Spleen (tissue), 13 donors: ENCODE results near the gene SPANXN2. TPM values are rescaled to one million over a fixed set of nuclear protein-coding genes. Genes with fewer than 3 reads are reported as not detected.
"Not testable (repeated sequence)": the region's sequence is repeated elsewhere in the genome, so short reads cannot be mapped to it uniquely, and the experiment has no call there.

Experiments used
- DNase-seq: peaks from one replicate; pipeline ENCODE4 v3.0.0-alpha.2; 2020
- H3K27ac ChIP-seq, 8 donors: fragments of 200-600 bp; sonication (generic) in 7 of 8; 1 replicate in 4 of 8; 2 replicates in 4 of 8; pipeline versions ENCODE4 v1.5.0 to v1.8.0; 2016 to 2021; ENCODE audit warnings: inconsistent platforms in 4 of 8, mild to moderate bottlenecking in 4 of 8, moderate library complexity in 1 of 8
- H3K27me3 ChIP-seq, 7 donors: fragments of 200-600 bp; sonication (generic) in 6 of 7; replicated peaks in 1 of 7; 1 replicate in 4 of 7; 2 replicates in 3 of 7; pipeline versions ENCODE4 v1.5.0 to v1.8.0; 2016 to 2021; ENCODE audit warnings: inconsistent platforms in 3 of 7, mild to moderate bottlenecking in 1 of 7
- H3K36me3 ChIP-seq, 6 donors: fragments of 200-600 bp; sonication (generic) in 5 of 6; 1 replicate in 4 of 6; 2 replicates in 2 of 6; pipeline versions ENCODE4 v1.5.0 to v1.8.0; 2016 to 2021; ENCODE audit warnings: inconsistent platforms in 2 of 6
- H3K4me1 ChIP-seq, 6 donors: fragments of 200-600 bp; sonication (generic) in 5 of 6; 1 replicate in 3 of 6; 2 replicates in 3 of 6; pipeline versions ENCODE4 v1.5.0 to v1.8.0; 2016 to 2021; ENCODE audit warnings: inconsistent platforms in 3 of 6
- H3K4me3 ChIP-seq, 8 donors: fragments of 200-600 bp; sonication (generic) in 7 of 8; 1 replicate in 4 of 8; 2 replicates in 4 of 8; pipeline versions ENCODE4 v1.5.0 to v1.8.0; 2016 to 2021; ENCODE audit warnings: inconsistent platforms in 4 of 8, mild to moderate bottlenecking in 4 of 8, moderate library complexity in 2 of 8
- H3K9me3 ChIP-seq, 8 donors: fragments of 200-600 bp; sonication (generic) in 7 of 8; 1 replicate in 4 of 8; 2 replicates in 4 of 8; pipeline versions ENCODE4 v1.5.0 to v1.8.0; 2016 to 2021; ENCODE audit warnings: inconsistent platforms in 4 of 8
- CTCF ChIP-seq, 11 experiments: fragments of 200-600 bp in 7 of 11; fragments of 450-650 bp in 4 of 11; sonication (generic) in 4 of 11; IDR thresholded peaks in 8 of 11; conservative IDR thresholded peaks in 3 of 11; 1 replicate in 7 of 11; 2 replicates in 4 of 11; pipeline versions ENCODE4 v1.4.0 to v1.8.0; 2016 to 2021; ENCODE audit warnings: antibody characterized with exemption in 11 of 11, inconsistent platforms in 4 of 11, mild to moderate bottlenecking in 1 of 11
- POLR2A ChIP-seq, 3 donors: fragments of 450-650 bp; IDR thresholded peaks; one replicate each; pipeline ENCODE4 v1.5.1; 2017; ENCODE audit warnings: antibody characterized with exemption in 3 of 3, mild to moderate bottlenecking in 1 of 3
- POLR2AphosphoS5 ChIP-seq, 3 donors: sonication (generic); formaldehyde crosslinking; IDR thresholded peaks; one replicate each; pipeline ENCODE4 v1.5.1; 2017; ENCODE audit warnings: antibody characterized with exemption in 3 of 3
- WGBS, 5 donors: extraction: QIAGEN DNeasy Blood & Tissue Kit in 3 of 5; methylation state at CpG; one replicate each; pipeline versions ENCODE4 v1.1.5 to v1.1.7; 2013 to 2018; 5-methylcytosine and 5-hydroxymethylcytosine counted together
- intact Hi-C: fragments of 100-400 bp; cut with DNase I; formaldehyde crosslinking; loops from one replicate; pipeline ENCODE4 v1.15.0; 2023; ENCODE audit warnings: low total_unique reads
- long read RNA-seq, 2 donors: transcript quantifications; one replicate each; lab custom pipeline, GENCODE V29; 2026
- polyA plus RNA-seq, 3 donors: library from polyadenylated mRNA; stranded (reverse); fragments of 200-250 nt; gene quantifications; one replicate each; pipeline ENCODE4 v1.2.1, GENCODE V29; 2013
- total RNA-seq, 7 donors: library from RNA; depleted of rRNA in 3 of 7; stranded (reverse); fragments of >200 nt in 3 of 7; fragmentation: NEBNext Ultra II Directional in 4 of 7; extraction: Animal tissue kit (Norgen Biotek cat#: 25700) in 4 of 7; gene quantifications; one replicate each; pipeline versions ENCODE4 v1.1.0 to v1.2.1, GENCODE V29; 2016 to 2021
- donor health status: healthy with polysubstance abuse.
- donor health status: DM: no; HTN: no; CAD: no; lungs with moderate emphysema.
- donor health status: DM: no; HTN: no; CAD: no.
- donor health status: Bipolar disorder and iron deficiency.
- donor health status: healthy.
- donor health status: DM: no; HTN: no; CAD: no.
- donor health status: DM: yes; HTN: yes; CAD: no.

Gene SPANXN2
- total RNA-seq (not detected), polyA plus RNA-seq (not detected)
- long read RNA-seq, donor 1: 0 reads
- long read RNA-seq, donor 2: 0 reads

- H3K36me3 ChIP-seq, H3K4me1 ChIP-seq, intact Hi-C loops, H3K27me3 ChIP-seq, H3K27ac ChIP-seq, H3K9me3 ChIP-seq, DNase-seq, H3K4me3 ChIP-seq: not testable (repeated sequence)
- WGBS, 5 donors: 30 to 65% (median 52%) methylated on average over 2 of the region's 2 CpGs
These were observed at the start of gene SPANXN2 for GRCh38 chrX:143720652-143721051. Gene SPANXN2 (minus strand): TSS chrX:143720752. CDS start chrX:143720668, 84 bp downstream.

- Histone ChIP-seq H3K36me3 (no peaks in the 10 kb centered on the region), H3K27ac (no peak overlapping the region), H3K4me3 (no peak overlapping the region), H3K27me3 (no peaks in the 10 kb centered on the region), H3K4me1 (no peaks in the 10 kb centered on the region), H3K9me3 (peaks cover 0 to 5% (median 0%) of the 10 kb centered on the region in 8 donors)
- no peak for TF ChIP-seq POLR2A (IDR thresholded peaks at IDR 0.05)
- TF ChIP-seq CTCF (IDR thresholded peaks at IDR 0.05 in 8 of 11, conservative IDR thresholded peaks at IDR 0.05 in 3 of 11): no peak
- TF ChIP-seq POLR2AphosphoS5 (IDR thresholded peaks at IDR 0.05): no peak
- WGBS, 5 donors: 67 to 94% (median 74%) methylated on average over 3 of the region's 3 CpGs
- intact Hi-C loops: no loop called here
- no peak for DNase-seq
These were observed 48.4 kb upstream of the SPANXN2 start for GRCh38 chrX:143768976-143769375.

- intact Hi-C loops, H3K27me3 ChIP-seq, DNase-seq, H3K4me3 ChIP-seq, H3K36me3 ChIP-seq, H3K4me1 ChIP-seq, H3K27ac ChIP-seq, H3K9me3 ChIP-seq: not testable (repeated sequence)
- WGBS, 5 donors: 80 to 89% (median 83%) methylated on average over 2 to 12 of the region's 12 CpGs
These were observed 47.2 kb upstream of the SPANXN2 start for GRCh38 chrX:143767789-143768188.

GRCh38 chrX:143757887-143758286 is 37.3 kb upstream of the SPANXN2 start:
- Histone ChIP-seq H3K36me3 (no peaks in the 10 kb centered on the region), H3K4me3 (no peak overlapping the region), H3K9me3 (peaks cover 0 to 5% (median 0%) of the 10 kb centered on the region in 8 donors), H3K27ac (no peak overlapping the region), H3K27me3 (no peaks in the 10 kb centered on the region), H3K4me1 (no peaks in the 10 kb centered on the region)
- intact Hi-C loops: no loop called here
- TF ChIP-seq CTCF (IDR thresholded peaks at IDR 0.05 in 8 of 11, conservative IDR thresholded peaks at IDR 0.05 in 3 of 11): no peak
- TF ChIP-seq POLR2AphosphoS5 (IDR thresholded peaks at IDR 0.05): no peak
- TF ChIP-seq POLR2A (IDR thresholded peaks at IDR 0.05): no peak
- WGBS, 5 donors: 83 to 96% (median 91%) methylated on average over 7 of the region's 7 CpGs
- no peak for DNase-seq

GRCh38 chrX:143757375-143757774 is 36.8 kb upstream of the SPANXN2 start:
- WGBS, 5 donors: 75 to 100% (median 92%) methylated on average over 3 to 37 of the region's 37 CpGs
- H3K9me3 ChIP-seq: peaks cover 0 to 5% (median 0%) of the 10 kb centered on the region in 8 donors
- no peak for DNase-seq
- H3K36me3 ChIP-seq: no peaks in the 10 kb centered on the region
- TF ChIP-seq POLR2A (IDR thresholded peaks at IDR 0.05) (no peak), CTCF (IDR thresholded peaks at IDR 0.05 in 8 of 11, conservative IDR thresholded peaks at IDR 0.05 in 3 of 11) (no peak), POLR2AphosphoS5 (IDR thresholded peaks at IDR 0.05) (no peak)
- intact Hi-C loops: no loop called here
- no peak overlapping the region for H3K4me3 ChIP-seq
- H3K27ac ChIP-seq: no peak overlapping the region
- no peaks in the 10 kb centered on the region for H3K4me1 ChIP-seq
- H3K27me3 ChIP-seq: no peaks in the 10 kb centered on the region
